Neural cell (in vitro differentiated cells): ENCODE results near the gene CEACAM19. TPM values are rescaled to one million over a fixed set of nuclear protein-coding genes. Genes with fewer than 3 reads are reported as not detected.

Source experiments
- H2AFZ ChIP-seq: fragments of 200-600, 300-800 bp; sonication (generic), shearing (Covaris generic); 2 replicates; pipeline ENCODE4 v1.6.0; 2014; ENCODE audit warnings: low read depth, mild to moderate bottlenecking, antibody characterized with exemption, low read length, moderate library complexity
- H3F3A ChIP-seq: fragments of 200-600 bp; shearing (Covaris generic); 2 replicates; pipeline ENCODE4 v1.6.1; 2016; ENCODE audit warnings: mild to moderate bottlenecking, moderate library complexity, mixed read lengths, antibody characterized with exemption, low read length; ENCODE audit not compliant: insufficient read depth, poor library complexity, severe bottlenecking
- H3K27ac ChIP-seq: fragments of 200-600, 300-800 bp; sonication (generic), shearing (Covaris generic); 2 replicates; pipeline ENCODE4 v1.5.1; 2014; ENCODE audit warnings: mild to moderate bottlenecking, low read length, moderate library complexity
- H3K27me3 ChIP-seq: fragments of 300-800, 200-600 bp; sonication (generic), shearing (Covaris generic); 2 replicates; pipeline ENCODE4 v1.6.0; 2014; ENCODE audit warnings: mild to moderate bottlenecking, low read depth, low read length, moderate library complexity; ENCODE audit not compliant: insufficient read depth
- H3K36me3 ChIP-seq: fragments of 300-800, 200-600 bp; sonication (generic), shearing (Covaris generic); 2 replicates; pipeline ENCODE4 v1.5.1; 2014; ENCODE audit warnings: mild to moderate bottlenecking, antibody characterized with exemption, low read length, moderate library complexity; ENCODE audit not compliant: insufficient read depth
- H3K4me2 ChIP-seq: fragments of 300-800, 200-600 bp; sonication (generic), shearing (Covaris generic); 2 replicates; pipeline ENCODE4 v1.6.0; 2014; ENCODE audit warnings: mild to moderate bottlenecking, low read length
- H3K4me3 ChIP-seq: fragments of 300-800, 200-600 bp; sonication (generic), shearing (Covaris generic); 2 replicates; pipeline ENCODE4 v1.5.1; 2014; ENCODE audit warnings: mild to moderate bottlenecking, low read length, moderate library complexity
- H3K79me2 ChIP-seq: fragments of 200-600 bp; shearing (Covaris generic); replicated peaks from 2 replicates; pipeline ENCODE4 v1.6.0; 2014; ENCODE audit warnings: mild to moderate bottlenecking, low read length, moderate library complexity; ENCODE audit not compliant: insufficient read depth
- H3K9ac ChIP-seq: fragments of 300-800, 200-600 bp; sonication (generic), shearing (Covaris generic); 2 replicates; pipeline ENCODE4 v1.6.1; 2016; ENCODE audit warnings: mild to moderate bottlenecking, low read length, mixed read lengths
- H3K9me2 ChIP-seq: fragments of 200-600 bp; shearing (Covaris generic); 2 replicates; pipeline ENCODE4 v1.6.1; 2016; ENCODE audit warnings: mild to moderate bottlenecking, low read length, mixed read lengths; ENCODE audit not compliant: insufficient read depth
- H3K9me3 ChIP-seq: fragments of 200-600, 300-800 bp; sonication (generic), shearing (Covaris generic); 2 replicates; pipeline ENCODE4 v1.6.1; 2016; ENCODE audit warnings: mild to moderate bottlenecking, mixed run types, low read length, moderate library complexity, mixed read lengths
- H4K20me1 ChIP-seq: fragments of 200-600 bp; shearing (Covaris generic); 2 replicates; pipeline ENCODE4 v1.6.1; 2016; ENCODE audit warnings: mild to moderate bottlenecking, mixed run types; ENCODE audit not compliant: insufficient read depth
- CTCF ChIP-seq: fragments of 450-650 bp; IDR thresholded peaks from 2 replicates; pipeline ENCODE4 v1.5.1; 2014; ENCODE audit warnings: antibody characterized with exemption, mild to moderate bottlenecking, moderate library complexity; ENCODE audit not compliant: poor library complexity, severe bottlenecking
- EP300 ChIP-seq: fragments of 450-650 bp; conservative IDR thresholded peaks from 2 replicates; pipeline ENCODE4 v1.6.1; 2014; ENCODE audit warnings: antibody characterized with exemption, mild to moderate bottlenecking, moderate library complexity; ENCODE audit not compliant: poor library complexity, severe bottlenecking
- EZH2 ChIP-seq: fragments of 200-600, 300-800 bp; shearing (Covaris generic), sonication (generic); IDR thresholded peaks from 2 replicates; pipeline ENCODE4 v1.6.1; 2014; ENCODE audit warnings: antibody characterized with exemption, low read length, borderline replicate concordance, mild to moderate bottlenecking; ENCODE audit not compliant: insufficient read depth, poor library complexity, severe bottlenecking
- MXI1 ChIP-seq: fragments of 450-650 bp; conservative IDR thresholded peaks from 2 replicates; pipeline ENCODE4 v1.6.1; 2014; ENCODE audit warnings: antibody characterized with exemption, mild to moderate bottlenecking; ENCODE audit not compliant: poor library complexity, severe bottlenecking
- POLR2AphosphoS5 ChIP-seq: IDR thresholded peaks from 2 replicates; pipeline ENCODE4 v1.6.1; 2012
- RAD21 ChIP-seq: fragments of 450-650 bp; conservative IDR thresholded peaks from 2 replicates; pipeline ENCODE4 v1.6.1; 2014; ENCODE audit warnings: antibody characterized with exemption, mild to moderate bottlenecking, moderate library complexity
- REST ChIP-seq: IDR thresholded peaks from 2 replicates; pipeline ENCODE4 v1.6.1; 2012; ENCODE audit warnings: borderline replicate concordance
- SMC3 ChIP-seq: fragments of 450-650 bp; conservative IDR thresholded peaks from 2 replicates; pipeline ENCODE4 v1.6.1; 2014; ENCODE audit warnings: antibody characterized with exemption, mild to moderate bottlenecking, moderate library complexity; ENCODE audit not compliant: poor library complexity
- TAF1 ChIP-seq: IDR thresholded peaks from 2 replicates; pipeline ENCODE4 v1.6.1; 2012; ENCODE audit warnings: low read depth
- polyA plus RNA-seq: library from polyadenylated mRNA; depleted of rRNA; stranded (reverse); fragments of >200 nt; gene quantifications from 2 replicates; pipeline ENCODE4 v1.2.3, GENCODE V29; 2014

Gene CEACAM19
- polyA plus RNA-seq, 1 donor from 2014 or later: 1.9 TPM

- H3K27ac ChIP-seq: no peak overlapping the region
- no peaks in the 10 kb centered on the region for H3K9me2 ChIP-seq
- H3K79me2 ChIP-seq: no peaks in the 10 kb centered on the region
- no peak overlapping the region for H3K9ac ChIP-seq
- H3K36me3 ChIP-seq: no peaks in the 10 kb centered on the region
- H3K27me3 ChIP-seq: no peaks in the 10 kb centered on the region
- no peaks in the 10 kb centered on the region for H3F3A ChIP-seq
- H4K20me1 ChIP-seq: no peaks in the 10 kb centered on the region
- H2AFZ ChIP-seq: no peak overlapping the region
- H3K4me2 ChIP-seq: no peak overlapping the region
- no peaks in the 10 kb centered on the region for H3K9me3 ChIP-seq
- TF ChIP-seq TAF1: no peak
- no peak for TF ChIP-seq POLR2AphosphoS5
- TF ChIP-seq RAD21: no peak
- no peak for TF ChIP-seq REST
- TF ChIP-seq MXI1: no peak
- TF ChIP-seq EP300: no peak
- no peak for TF ChIP-seq EZH2
- H3K4me3 ChIP-seq: no peak overlapping the region
These were observed 16.6 kb downstream of the CEACAM19 start for GRCh38 chr19:44687888-44688287.

- Histone ChIP-seq H3K36me3 (no peaks in the 10 kb centered on the region), H3K4me3 (no peak overlapping the region), H3K9me2 (no peaks in the 10 kb centered on the region), H4K20me1 (no peaks in the 10 kb centered on the region), H3K9ac (no peak overlapping the region), H3K27me3 (no peaks in the 10 kb centered on the region), H3K9me3 (no peaks in the 10 kb centered on the region), H3F3A (no peaks in the 10 kb centered on the region), H3K27ac (no peak overlapping the region), H2AFZ (no peak overlapping the region), H3K79me2 (no peaks in the 10 kb centered on the region), H3K4me2 (no peak overlapping the region)
- TF ChIP-seq CTCF: peak; percentile 79
- TF ChIP-seq RAD21: peak; percentile 75
- TF ChIP-seq POLR2AphosphoS5: no peak
- TF ChIP-seq MXI1: no peak
- no peak for TF ChIP-seq EZH2
- TF ChIP-seq SMC3: peak; percentile 69
- no peak for TF ChIP-seq REST
- no peak for TF ChIP-seq EP300
- no peak for TF ChIP-seq TAF1
These were observed 18.2 kb downstream of the CEACAM19 start for GRCh38 chr19:44689290-44690130.
